ENCODE measurements around the gene MKRN2. TPM values are rescaled to one million over a fixed set of nuclear protein-coding genes. Genes with fewer than 3 reads are reported as not detected.

The MKRN2 gene, protein sequence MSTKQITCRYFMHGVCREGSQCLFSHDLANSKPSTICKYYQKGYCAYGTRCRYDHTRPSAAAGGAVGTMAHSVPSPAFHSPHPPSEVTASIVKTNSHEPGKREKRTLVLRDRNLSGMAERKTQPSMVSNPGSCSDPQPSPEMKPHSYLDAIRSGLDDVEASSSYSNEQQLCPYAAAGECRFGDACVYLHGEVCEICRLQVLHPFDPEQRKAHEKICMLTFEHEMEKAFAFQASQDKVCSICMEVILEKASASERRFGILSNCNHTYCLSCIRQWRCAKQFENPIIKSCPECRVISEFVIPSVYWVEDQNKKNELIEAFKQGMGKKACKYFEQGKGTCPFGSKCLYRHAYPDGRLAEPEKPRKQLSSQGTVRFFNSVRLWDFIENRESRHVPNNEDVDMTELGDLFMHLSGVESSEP
- total RNA-seq: 30.0 TPM
- polyA plus RNA-seq: 26.4 TPM
- long read RNA-seq, donor 1, partial matches to known transcripts: 0 of 2 reads
- long read RNA-seq, donor 1, other reads (novel, unspliced or antisense): 0 of 2 reads
- long read RNA-seq, donor 2, transcript MKRN2-201 (8 exons, 2,848 nt): major isoform, 15 of 86 reads
- long read RNA-seq, donor 2, partial matches to known transcripts: 50 of 86 reads
- long read RNA-seq, donor 2, other reads (novel, unspliced or antisense): 20 of 86 reads
- long read RNA-seq, donor 3, transcript MKRN2-201 (8 exons, 2,848 nt): major isoform, 10 of 14 reads
- long read RNA-seq, donor 3, partial matches to known transcripts: 0 of 14 reads
- long read RNA-seq, donor 3, other reads (novel, unspliced or antisense): 0 of 14 reads
- long read RNA-seq, donor 4, partial matches to known transcripts: 5 of 8 reads
- long read RNA-seq, donor 4, other reads (novel, unspliced or antisense): 0 of 8 reads
- long read RNA-seq, donor 5, transcript MKRN2-201 (8 exons, 2,848 nt): major isoform, 12 of 50 reads
- long read RNA-seq, donor 5, partial matches to known transcripts: 28 of 50 reads
- long read RNA-seq, donor 5, other reads (novel, unspliced or antisense): 9 of 50 reads
- long read RNA-seq, donor 6, transcript MKRN2-201 (8 exons, 2,848 nt): major isoform, 10 of 10 reads
- long read RNA-seq, donor 6, partial matches to known transcripts: 0 of 10 reads
- long read RNA-seq, donor 6, other reads (novel, unspliced or antisense): 0 of 10 reads
- long read RNA-seq, donor 7, transcript MKRN2-201 (8 exons, 2,848 nt): major isoform, 10 of 115 reads
- long read RNA-seq, donor 7, partial matches to known transcripts: 104 of 115 reads
- long read RNA-seq, donor 7, other reads (novel, unspliced or antisense): 0 of 115 reads
- long read RNA-seq, donor 8, transcript MKRN2-201 (8 exons, 2,848 nt): major isoform, 6 of 6 reads
- long read RNA-seq, donor 8, partial matches to known transcripts: 0 of 6 reads
- long read RNA-seq, donor 8, other reads (novel, unspliced or antisense): 0 of 6 reads
- long read RNA-seq, donor 9, transcript MKRN2-201 (8 exons, 2,848 nt): major isoform, 7 of 20 reads
- long read RNA-seq, donor 9, partial matches to known transcripts: 8 of 20 reads
- long read RNA-seq, donor 9, other reads (novel, unspliced or antisense): 5 of 20 reads
- long read RNA-seq, donor 10, transcript MKRN2-201 (8 exons, 2,848 nt): major isoform, 6 of 6 reads
- long read RNA-seq, donor 10, partial matches to known transcripts: 0 of 6 reads
- long read RNA-seq, donor 10, other reads (novel, unspliced or antisense): 0 of 6 reads

DNA sequence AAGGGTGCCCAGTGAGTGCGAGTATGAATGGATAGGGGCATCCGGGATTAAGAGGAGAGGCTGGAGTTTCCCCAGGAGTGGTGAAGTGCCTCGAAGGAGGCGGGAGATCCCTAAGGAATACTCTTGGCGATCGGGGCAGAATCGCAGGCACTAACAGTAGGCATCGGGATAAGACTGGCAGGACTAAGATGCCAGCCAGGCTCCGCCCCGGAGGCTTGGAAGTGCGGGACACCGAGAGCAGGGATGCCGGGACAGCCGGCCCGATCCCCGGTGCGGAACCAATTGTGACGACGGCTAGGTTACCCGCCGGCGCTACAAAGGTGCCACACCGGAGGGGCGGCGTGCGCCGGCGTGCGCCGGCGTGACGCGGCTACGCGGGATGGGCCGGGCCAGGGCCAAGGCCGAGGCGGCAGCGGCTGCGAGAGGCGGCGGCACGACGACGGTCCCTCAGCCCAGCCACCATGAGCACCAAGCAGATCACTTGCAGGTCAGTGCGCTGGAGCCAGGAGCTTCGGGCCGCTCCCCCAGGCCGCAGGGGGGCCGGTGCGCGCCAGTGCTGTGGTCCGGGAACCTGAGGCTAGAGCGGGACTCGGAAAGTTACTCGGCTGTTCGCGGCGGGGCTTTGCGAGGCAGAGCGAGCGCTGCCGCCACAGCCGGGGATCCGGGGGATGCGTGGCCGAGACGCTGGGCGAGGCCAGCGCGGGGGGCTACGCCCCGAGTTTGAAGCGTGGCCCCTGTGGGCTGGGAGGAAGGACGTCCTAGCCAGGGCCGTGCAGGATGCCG, at the start of gene MKRN2:
TSS of gene MKRN2 (plus strand) at position 398 of the 783 bp plus-strand sequence. CDS start at position 462, 64 bp downstream.
- peaks cover 11 to 19% of the 10 kb centered on the region in 2 donors for H3K4me1 ChIP-seq (ENCODE audit: control insufficient read depth in 2 of 2, insufficient read depth in 2 of 2, low read length in 2 of 2)
- peaks cover 0 to 7% of the 10 kb centered on the region in 2 donors for H3K27me3 ChIP-seq (ENCODE audit: control insufficient read depth in 2 of 2, insufficient read depth in 1 of 2, low read length in 1 of 2)
- under 1% methylated on average over 77 of the region's 77 CpGs for WGBS

DNA sequence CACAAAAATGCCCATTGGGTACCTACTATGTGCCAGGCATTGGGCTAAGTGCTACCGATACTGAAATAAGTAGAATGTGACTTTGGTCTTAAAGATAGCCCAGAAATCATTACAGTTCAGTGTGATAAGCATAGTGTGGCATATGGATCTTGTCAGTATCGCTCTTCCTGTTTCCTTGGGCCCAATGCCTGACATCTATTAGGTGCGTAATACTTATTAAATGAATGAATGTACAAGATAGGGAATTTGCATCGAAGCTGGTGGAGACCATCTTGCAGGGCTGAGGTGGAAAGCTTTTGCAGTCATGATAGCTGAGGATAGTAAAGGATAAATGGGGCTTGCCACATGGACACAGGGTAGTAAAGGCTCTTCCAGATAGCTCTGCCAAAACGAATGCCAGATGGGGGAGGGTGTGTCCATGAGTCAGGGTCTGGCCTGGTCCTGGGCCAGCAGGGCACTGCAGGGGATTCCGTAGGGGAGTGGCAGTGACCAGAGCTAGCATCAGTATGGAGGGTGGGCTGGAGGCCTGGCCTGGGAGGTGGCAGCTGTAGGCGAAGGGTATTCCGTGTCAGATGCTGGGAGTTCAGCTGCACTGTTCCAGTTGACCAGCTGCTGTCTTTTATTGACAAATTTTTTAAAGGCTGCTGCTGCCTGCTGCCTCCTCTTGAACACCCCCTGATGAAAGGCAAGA, 49.2 kb upstream of the MKRN2 start:
- no peaks in the 10 kb centered on the region for H3K27me3 ChIP-seq (ENCODE audit: control insufficient read depth in 2 of 2, insufficient read depth in 1 of 2, low read length in 1 of 2)
- WGBS: 96% methylated on average over 8 of the region's 8 CpGs
- no peak for DNase-seq (ENCODE audit: low read depth in 6 of 9, low spot score in 9 of 9)
- peaks cover 22 to 39% of the 10 kb centered on the region in 2 donors for H3K36me3 ChIP-seq (ENCODE audit: control insufficient read depth in 2 of 2, insufficient read depth in 2 of 2, low read length in 1 of 2)
- H3K4me3 ChIP-seq (ENCODE audit: low read length in 2 of 2): no peak overlapping the region
- H3K9me3 ChIP-seq (ENCODE audit: control insufficient read depth in 2 of 2, insufficient read depth in 1 of 2, low read length in 1 of 2): no peaks in the 10 kb centered on the region
- H3K27ac ChIP-seq (ENCODE audit: low read depth in 1 of 2, low read length in 1 of 2): no peak overlapping the region
- H3K4me1 ChIP-seq (ENCODE audit: control insufficient read depth in 2 of 2, insufficient read depth in 2 of 2, low read length in 2 of 2): no peaks in the 10 kb centered on the region

More for the DNA sequence above, at the start of gene MKRN2:
- peak; percentile 52 to 92 (median 81) for DNase-seq (ENCODE audit: low read depth in 6 of 9, low spot score in 9 of 9)
- Histone ChIP-seq H3K36me3 (ENCODE audit: control insufficient read depth in 2 of 2, insufficient read depth in 2 of 2, low read length in 1 of 2) (peaks cover 0 to under 1% of the 10 kb centered on the region in 2 donors), H3K27ac (ENCODE audit: low read depth in 1 of 2, low read length in 1 of 2) (peak within 1 kb of the TSS; percentile 94 to 98), H3K9me3 (ENCODE audit: control insufficient read depth in 2 of 2, insufficient read depth in 1 of 2, low read length in 1 of 2) (no peaks in the 10 kb centered on the region), H3K4me3 (ENCODE audit: low read length in 2 of 2) (peak within 1 kb of the TSS; percentile 82 to 98)

DNA sequence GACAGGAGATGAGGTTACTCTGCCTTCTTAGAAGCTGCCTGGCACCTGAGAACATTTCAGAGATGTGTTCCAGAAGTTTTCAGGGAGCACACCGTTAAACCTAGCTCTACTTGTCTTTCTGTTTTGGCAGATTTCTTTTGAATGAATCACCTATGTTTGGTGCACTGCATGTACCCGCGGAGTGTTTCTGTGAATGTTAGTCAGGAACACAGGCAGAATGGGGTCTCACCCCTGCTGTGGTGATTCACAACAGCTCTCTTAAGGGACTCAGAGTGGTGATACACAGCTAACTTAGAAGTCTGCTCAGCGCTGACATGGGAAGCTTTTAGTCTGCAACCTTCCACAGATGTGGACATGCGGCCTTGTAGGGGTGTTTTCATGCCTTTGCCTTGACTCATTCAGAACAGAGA, 48.6 kb upstream of the MKRN2 start:
- H3K4me3 ChIP-seq (ENCODE audit: low read length in 2 of 2): no peak overlapping the region
- H3K27ac ChIP-seq (ENCODE audit: low read depth in 1 of 2, low read length in 1 of 2): no peak overlapping the region
- no peaks in the 10 kb centered on the region for H3K9me3 ChIP-seq (ENCODE audit: control insufficient read depth in 2 of 2, insufficient read depth in 1 of 2, low read length in 1 of 2)
- DNase-seq (ENCODE audit: low read depth in 6 of 9, low spot score in 9 of 9): no peak
- WGBS: 94% methylated on average over 5 of the region's 5 CpGs
- no peaks in the 10 kb centered on the region for H3K4me1 ChIP-seq (ENCODE audit: control insufficient read depth in 2 of 2, insufficient read depth in 2 of 2, low read length in 2 of 2)
- H3K27me3 ChIP-seq (ENCODE audit: control insufficient read depth in 2 of 2, insufficient read depth in 1 of 2, low read length in 1 of 2): no peaks in the 10 kb centered on the region
- H3K36me3 ChIP-seq (ENCODE audit: control insufficient read depth in 2 of 2, insufficient read depth in 2 of 2, low read length in 1 of 2): peaks cover 22 to 38% of the 10 kb centered on the region in 2 donors

DNA sequence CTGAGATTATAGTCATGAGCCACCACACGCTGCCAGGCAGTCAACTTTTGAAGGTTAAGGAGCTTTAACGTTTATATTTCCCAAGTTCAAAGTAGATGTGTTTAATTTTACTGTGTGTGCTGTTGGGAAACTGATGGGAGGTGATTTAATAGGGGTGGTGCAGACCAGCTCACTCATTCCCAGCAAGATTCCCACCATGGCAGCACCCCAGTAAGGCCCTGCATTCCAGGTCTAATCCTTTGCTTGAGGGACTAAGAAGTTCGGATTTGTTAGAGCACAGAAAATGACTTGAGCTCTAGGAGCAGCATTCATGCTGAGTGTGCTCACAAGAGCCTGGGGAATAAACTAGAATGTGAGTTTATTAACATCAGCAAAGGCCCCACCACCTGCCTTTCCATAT, 47.4 kb upstream of the MKRN2 start:
- H3K9me3 ChIP-seq (ENCODE audit: control insufficient read depth in 2 of 2, insufficient read depth in 1 of 2, low read length in 1 of 2): no peaks in the 10 kb centered on the region
- H3K4me3 ChIP-seq (ENCODE audit: low read length in 2 of 2): no peak overlapping the region
- H3K4me1 ChIP-seq (ENCODE audit: control insufficient read depth in 2 of 2, insufficient read depth in 2 of 2, low read length in 2 of 2): no peaks in the 10 kb centered on the region
- peaks cover 15 to 27% of the 10 kb centered on the region in 2 donors for H3K36me3 ChIP-seq (ENCODE audit: control insufficient read depth in 2 of 2, insufficient read depth in 2 of 2, low read length in 1 of 2)
- no peak for DNase-seq (ENCODE audit: low read depth in 6 of 9, low spot score in 9 of 9)
- WGBS: 97% methylated on average over 3 of the region's 3 CpGs
- H3K27ac ChIP-seq (ENCODE audit: low read depth in 1 of 2, low read length in 1 of 2): no peak overlapping the region
- no peaks in the 10 kb centered on the region for H3K27me3 ChIP-seq (ENCODE audit: control insufficient read depth in 2 of 2, insufficient read depth in 1 of 2, low read length in 1 of 2)

DNA sequence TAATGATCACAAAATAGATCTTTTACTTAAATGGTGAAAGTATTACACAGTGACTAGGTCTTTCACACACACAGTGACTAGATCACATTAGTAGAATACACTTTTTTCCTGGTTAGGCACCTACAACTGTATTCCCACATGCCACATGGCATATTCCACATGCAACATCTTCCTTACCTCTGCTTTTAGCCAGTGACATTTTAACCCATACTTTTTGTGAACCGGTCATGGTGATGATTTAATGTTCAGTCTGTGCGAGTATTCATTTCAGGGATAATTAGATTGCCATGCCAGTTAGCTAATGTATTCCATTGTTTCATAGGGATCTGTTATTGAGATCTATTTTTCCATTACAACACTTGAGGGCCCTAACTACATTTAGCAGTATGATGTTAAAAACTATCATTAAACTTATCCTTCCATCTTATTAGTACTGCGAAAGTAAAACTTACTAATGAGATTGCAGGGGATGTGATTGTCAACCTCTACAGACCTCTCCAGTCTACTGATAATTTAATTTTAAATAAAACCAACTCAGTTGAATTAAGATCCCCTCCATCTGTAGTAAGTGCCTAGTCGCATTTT, 44.3 kb upstream of the MKRN2 start:
- no peak for DNase-seq (ENCODE audit: low read depth in 6 of 9, low spot score in 9 of 9)
- Histone ChIP-seq H3K36me3 (ENCODE audit: control insufficient read depth in 2 of 2, insufficient read depth in 2 of 2, low read length in 1 of 2) (peaks cover 12 to 23% of the 10 kb centered on the region in 2 donors), H3K4me3 (ENCODE audit: low read length in 2 of 2) (no peak overlapping the region), H3K4me1 (ENCODE audit: control insufficient read depth in 2 of 2, insufficient read depth in 2 of 2, low read length in 2 of 2) (no peaks in the 10 kb centered on the region), H3K27ac (ENCODE audit: low read depth in 1 of 2, low read length in 1 of 2) (no peak overlapping the region), H3K27me3 (ENCODE audit: control insufficient read depth in 2 of 2, insufficient read depth in 1 of 2, low read length in 1 of 2) (no peaks in the 10 kb centered on the region), H3K9me3 (ENCODE audit: control insufficient read depth in 2 of 2, insufficient read depth in 1 of 2, low read length in 1 of 2) (no peaks in the 10 kb centered on the region)
- 99% methylated on average over 4 of the region's 4 CpGs for WGBS

DNA sequence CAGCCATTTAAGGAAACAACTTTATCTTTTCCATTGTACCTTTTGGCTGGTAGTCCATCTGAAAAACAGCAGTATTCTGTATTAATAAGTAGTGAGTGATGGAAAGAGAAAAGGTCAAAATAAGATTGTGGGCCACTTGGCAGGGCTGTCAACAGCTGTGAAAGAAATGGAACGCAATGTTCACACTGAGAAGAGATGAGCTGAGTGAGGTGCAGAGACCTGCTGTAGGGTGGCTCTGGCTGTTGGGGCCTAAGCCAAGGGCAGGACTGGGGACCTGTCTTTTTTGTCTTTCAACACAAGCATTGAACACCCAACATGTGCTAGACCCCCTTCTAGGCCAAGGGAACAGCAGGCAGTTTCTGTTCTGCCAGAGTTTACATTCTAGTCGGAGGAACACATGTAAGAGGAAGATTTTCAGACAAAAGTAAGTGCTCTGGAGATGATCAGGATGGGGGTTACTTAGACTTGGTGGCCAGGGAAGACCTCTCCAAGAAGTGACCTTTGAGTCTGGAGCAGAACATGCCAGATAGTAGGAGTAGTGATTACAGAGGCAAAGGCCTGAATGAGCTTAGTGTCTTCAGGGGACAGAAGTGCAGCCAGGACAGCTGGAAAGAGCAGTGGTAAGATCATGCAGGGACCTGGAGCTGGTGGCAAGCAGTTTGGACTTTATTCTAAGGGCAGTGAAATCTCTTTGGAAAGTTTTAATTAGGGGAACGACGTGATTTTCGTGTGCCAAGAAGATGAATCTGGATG, 43.0 kb upstream of the MKRN2 start:
- Histone ChIP-seq H3K27ac (ENCODE audit: low read depth in 1 of 2, low read length in 1 of 2) (no peak overlapping the region), H3K4me3 (ENCODE audit: low read length in 2 of 2) (no peak overlapping the region), H3K4me1 (ENCODE audit: control insufficient read depth in 2 of 2, insufficient read depth in 2 of 2, low read length in 2 of 2) (no peaks in the 10 kb centered on the region), H3K27me3 (ENCODE audit: control insufficient read depth in 2 of 2, insufficient read depth in 1 of 2, low read length in 1 of 2) (no peaks in the 10 kb centered on the region), H3K9me3 (ENCODE audit: control insufficient read depth in 2 of 2, insufficient read depth in 1 of 2, low read length in 1 of 2) (no peaks in the 10 kb centered on the region), H3K36me3 (ENCODE audit: control insufficient read depth in 2 of 2, insufficient read depth in 2 of 2, low read length in 1 of 2) (peaks cover 8 to 18% of the 10 kb centered on the region in 2 donors)
- over 99% methylated on average over 5 of the region's 5 CpGs for WGBS
- DNase-seq (ENCODE audit: low read depth in 6 of 9, low spot score in 9 of 9): no peak

DNA sequence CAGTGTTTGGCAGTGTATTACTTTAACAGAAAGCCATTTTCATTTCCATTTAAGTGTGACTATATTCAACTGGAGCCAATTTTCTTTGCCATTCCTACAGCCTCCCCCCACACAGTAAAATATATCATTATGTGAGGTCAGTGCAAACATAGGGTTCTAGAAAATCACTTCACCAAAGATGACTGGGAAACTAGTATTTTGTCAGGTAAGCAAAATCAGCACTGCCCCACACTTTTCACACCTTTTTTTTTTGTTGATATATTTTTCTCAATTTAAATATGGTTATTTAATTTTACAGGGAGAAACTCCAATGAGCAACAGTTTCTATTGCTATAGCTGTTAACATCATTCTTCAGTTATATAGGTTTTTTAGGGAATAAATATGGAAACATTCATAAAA, 41.3 kb upstream of the MKRN2 start:
- Histone ChIP-seq H3K27me3 (ENCODE audit: control insufficient read depth in 2 of 2, insufficient read depth in 1 of 2, low read length in 1 of 2) (no peaks in the 10 kb centered on the region), H3K36me3 (ENCODE audit: control insufficient read depth in 2 of 2, insufficient read depth in 2 of 2, low read length in 1 of 2) (peaks cover 0 to 22% of the 10 kb centered on the region in 2 donors), H3K27ac (ENCODE audit: low read depth in 1 of 2, low read length in 1 of 2) (no peak overlapping the region), H3K4me1 (ENCODE audit: control insufficient read depth in 2 of 2, insufficient read depth in 2 of 2, low read length in 2 of 2) (no peaks in the 10 kb centered on the region), H3K9me3 (ENCODE audit: control insufficient read depth in 2 of 2, insufficient read depth in 1 of 2, low read length in 1 of 2) (no peaks in the 10 kb centered on the region), H3K4me3 (ENCODE audit: low read length in 2 of 2) (no peak overlapping the region)
- DNase-seq (ENCODE audit: low read depth in 6 of 9, low spot score in 9 of 9): no peak

Data from thymus (tissue), 14 donors.